ENCODE data around the gene NUP107.

Gene NUP107

GRCh38 chr12:68745376-68745903 is 58.7 kb downstream of the NUP107 start:
- DNase-seq, result no peak

GRCh38 chr12:68745904-68746571 is 59.3 kb downstream of the NUP107 start, which contains the start of gene SLC35E3:
Gene SLC35E3 (plus strand): TSS chr12:68746176. CDS start chr12:68746378, 202 bp downstream.
- peak; percentile 90 to 92 for DNase-seq

- peak; percentile 8 to 21 for DNase-seq
Measured at GRCh38 chr12:68746572-68747180, 59.9 kb downstream of the NUP107 start.

- no peak for DNase-seq
Measured at GRCh38 chr12:68749443-68749842, 62.7 kb downstream of the NUP107 start.

GRCh38 chr12:68749861-68750260 is 63.1 kb downstream of the NUP107 start:
- no peak for DNase-seq

GRCh38 chr12:68750506-68750905 is 63.7 kb downstream of the NUP107 start:
- no peak for DNase-seq

GRCh38 chr12:68755536-68756243 is 68.9 kb downstream of the NUP107 start:
- no peak for DNase-seq

GRCh38 chr12:68759852-68760251 is 73.1 kb downstream of the NUP107 start:
- DNase-seq, result no peak

GRCh38 chr12:68760806-68761441 is 74.1 kb downstream of the NUP107 start:
- DNase-seq, result no peak

GRCh38 chr12:68761442-68761812 is 74.6 kb downstream of the NUP107 start:
- DNase-seq, result no peak

- no peak for DNase-seq
Measured at GRCh38 chr12:68761901-68762630, 75.3 kb downstream of the NUP107 start.

GRCh38 chr12:68762691-68763090 is 75.9 kb downstream of the NUP107 start:
- no peak for DNase-seq

GRCh38 chr12:68765696-68766095 is 78.9 kb downstream of the NUP107 start:
- DNase-seq, result no peak

GRCh38 chr12:68766646-68767045 is 79.9 kb downstream of the NUP107 start:
- DNase-seq, result no peak

GRCh38 chr12:68767191-68767590 is 80.4 kb downstream of the NUP107 start:
- DNase-seq, result no peak

- DNase-seq, result no peak
Measured at GRCh38 chr12:68768431-68768939, 81.7 kb downstream of the NUP107 start.

GRCh38 chr12:68769941-68770340 is 83.2 kb downstream of the NUP107 start:
- DNase-seq, result no peak

GRCh38 chr12:68771223-68771925 is 84.6 kb downstream of the NUP107 start:
- DNase-seq, result no peak

GRCh38 chr12:68772714-68773113 is 85.9 kb downstream of the NUP107 start:
- no peak for DNase-seq

- no peak for DNase-seq
Measured at GRCh38 chr12:68773582-68773981, 86.8 kb downstream of the NUP107 start.

GRCh38 chr12:68775121-68775630 is 88.4 kb downstream of the NUP107 start:
- DNase-seq, result no peak
